SK-N-MC (cell line): ENCODE data around the gene ARHGAP30.

ENCODE experiments used
- EZH2 ChIP-seq: fragments of 200-600 bp; sonication (generic); IDR thresholded peaks from one replicate; pipeline ENCODE4 v1.6.1; 2017; ENCODE audit warnings: antibody characterized with exemption
- FOXP2 ChIP-seq: optimal IDR thresholded peaks from 2 replicates; pipeline ENCODE3; 2011; ENCODE audit warnings: mild to moderate bottlenecking, moderate library complexity; ENCODE audit not compliant: insufficient read depth; ENCODE audit errors: extremely low read length, control extremely low read depth
- POLR2AphosphoS5 ChIP-seq: IDR thresholded peaks from 2 replicates; pipeline ENCODE4 v1.6.1; 2012; ENCODE audit warnings: mild to moderate bottlenecking, low read depth, low read length, borderline replicate concordance

GRCh38 chr1:161081519-161081918, 11.8 kb upstream of the ARHGAP30 start:
- no peak for TF ChIP-seq EZH2
- no peak for TF ChIP-seq POLR2AphosphoS5
- no peak for TF ChIP-seq FOXP2
